Measurements from ENCODE around the gene BTBD9. TPM values are rescaled to one million over a fixed set of nuclear protein-coding genes. Genes with fewer than 3 reads are reported as not detected.

BTBD9 gene
- total RNA-seq, 1 donor, result 25.3 TPM

GRCh38 chr6:38355519-38355918, 284.2 kb downstream of the BTBD9 start:
- TF ChIP-seq CTCF (IDR thresholded peaks at IDR 0.05; ENCODE audit: extremely low read depth, low read depth, low read length), result no peak
- Histone ChIP-seq H3K27me3 (ENCODE audit: insufficient read depth, low read length) (no peaks in the 10 kb centered on the region), H4K20me1 (ENCODE audit: insufficient read depth, low read length) (no peaks in the 10 kb centered on the region), H2AFZ (ENCODE audit: low read length) (peak overlapping the region; percentile 16), H3K9me3 (ENCODE audit: low read depth, low read length) (no peaks in the 10 kb centered on the region), H3K4me1 (ENCODE audit: insufficient read depth, low read length) (peaks cover 13% of the 10 kb centered on the region), H3K27ac (ENCODE audit: low read depth, low read length) (no peak overlapping the region), H3K36me3 (ENCODE audit: insufficient read depth, low read length) (no peaks in the 10 kb centered on the region), H3K79me2 (ENCODE audit: insufficient read depth, low read length) (no peaks in the 10 kb centered on the region), H3K4me3 (ENCODE audit: insufficient read depth, low read length) (peak overlapping the region; percentile 9), H3K4me2 (ENCODE audit: insufficient read depth, low read length) (peak overlapping the region; percentile 34)
- DNase-seq (ENCODE audit: insufficient read length, low spot score, missing footprints), result no peak

- Histone ChIP-seq H4K20me1 (ENCODE audit: insufficient read depth, low read length) (no peaks in the 10 kb centered on the region), H3K9me3 (ENCODE audit: low read depth, low read length) (no peaks in the 10 kb centered on the region), H2AFZ (ENCODE audit: low read length) (no peak overlapping the region), H3K4me1 (ENCODE audit: insufficient read depth, low read length) (peaks cover 20% of the 10 kb centered on the region), H3K79me2 (ENCODE audit: insufficient read depth, low read length) (no peaks in the 10 kb centered on the region), H3K27me3 (ENCODE audit: insufficient read depth, low read length) (no peaks in the 10 kb centered on the region), H3K4me2 (ENCODE audit: insufficient read depth, low read length) (peak overlapping the region; percentile 34), H3K4me3 (ENCODE audit: insufficient read depth, low read length) (no peak overlapping the region), H3K36me3 (ENCODE audit: insufficient read depth, low read length) (no peaks in the 10 kb centered on the region), H3K27ac (ENCODE audit: low read depth, low read length) (no peak overlapping the region)
- TF ChIP-seq CTCF (IDR thresholded peaks at IDR 0.05; ENCODE audit: extremely low read depth, low read depth, low read length), result no peak
- DNase-seq (ENCODE audit: insufficient read length, low spot score, missing footprints), result no peak
Measured at GRCh38 chr6:38354905-38355304, 284.8 kb downstream of the BTBD9 start.

GRCh38 chr6:38354037-38354381, 285.7 kb downstream of the BTBD9 start:
- DNase-seq (ENCODE audit: insufficient read length, low spot score, missing footprints), result no peak
- Histone ChIP-seq H3K4me2 (ENCODE audit: insufficient read depth, low read length) (no peak overlapping the region), H3K27ac (ENCODE audit: low read depth, low read length) (no peak overlapping the region)

More at GRCh38 chr6:38354037-38354381, 285.7 kb downstream of the BTBD9 start:
- Histone ChIP-seq H3K9me3 (ENCODE audit: low read depth, low read length) (no peaks in the 10 kb centered on the region), H3K79me2 (ENCODE audit: insufficient read depth, low read length) (no peaks in the 10 kb centered on the region), H3K36me3 (ENCODE audit: insufficient read depth, low read length) (no peaks in the 10 kb centered on the region), H3K27me3 (ENCODE audit: insufficient read depth, low read length) (no peaks in the 10 kb centered on the region), H3K4me3 (ENCODE audit: insufficient read depth, low read length) (no peak overlapping the region), H3K4me1 (ENCODE audit: insufficient read depth, low read length) (peaks cover 26% of the 10 kb centered on the region), H2AFZ (ENCODE audit: low read length) (no peak overlapping the region), H4K20me1 (ENCODE audit: insufficient read depth, low read length) (no peaks in the 10 kb centered on the region)
- no peak for TF ChIP-seq CTCF (IDR thresholded peaks at IDR 0.05; ENCODE audit: extremely low read depth, low read depth, low read length)

Measured in osteoblast (primary cell).